Measurements from ENCODE around the gene ZNF862.

The ZNF862 gene

DNA sequence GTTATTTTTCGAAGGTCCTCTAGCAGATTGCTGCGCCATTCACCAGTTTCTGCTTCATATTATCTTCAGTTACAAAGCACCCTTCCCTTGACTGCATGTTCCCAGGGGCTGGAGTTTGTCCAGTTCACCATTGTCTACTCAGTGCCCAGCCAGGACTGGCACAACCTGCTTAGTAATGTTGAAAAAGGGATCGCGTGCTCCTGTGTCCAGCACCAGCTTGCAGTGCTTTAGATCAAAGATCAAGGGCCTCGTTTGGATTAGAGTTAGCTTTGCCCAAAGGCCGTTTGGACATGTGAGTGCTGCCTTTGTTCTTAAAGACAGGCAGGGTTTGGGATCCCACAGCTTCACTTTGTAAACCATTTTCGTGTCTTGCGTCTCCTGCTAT is 36.5 kb downstream of the ZNF862 start:
- no peak for DNase-seq (ENCODE audit: low spot score)
- ChIA-PET POLR2A (ENCODE audit: low non-redundant PET) (interaction anchor here (0.7 kb wide), 1 partner anchor 77 kb away, joined by 3 read pairs; no protein-coding TSS in a partner anchor), CTCF (interaction anchor here (0.9 kb wide), 1 partner anchor 68 kb away, joined by 3 read pairs; no protein-coding TSS in a partner anchor)
- no peak overlapping the region for H3K27ac ChIP-seq
- TF ChIP-seq, protein P1, sequence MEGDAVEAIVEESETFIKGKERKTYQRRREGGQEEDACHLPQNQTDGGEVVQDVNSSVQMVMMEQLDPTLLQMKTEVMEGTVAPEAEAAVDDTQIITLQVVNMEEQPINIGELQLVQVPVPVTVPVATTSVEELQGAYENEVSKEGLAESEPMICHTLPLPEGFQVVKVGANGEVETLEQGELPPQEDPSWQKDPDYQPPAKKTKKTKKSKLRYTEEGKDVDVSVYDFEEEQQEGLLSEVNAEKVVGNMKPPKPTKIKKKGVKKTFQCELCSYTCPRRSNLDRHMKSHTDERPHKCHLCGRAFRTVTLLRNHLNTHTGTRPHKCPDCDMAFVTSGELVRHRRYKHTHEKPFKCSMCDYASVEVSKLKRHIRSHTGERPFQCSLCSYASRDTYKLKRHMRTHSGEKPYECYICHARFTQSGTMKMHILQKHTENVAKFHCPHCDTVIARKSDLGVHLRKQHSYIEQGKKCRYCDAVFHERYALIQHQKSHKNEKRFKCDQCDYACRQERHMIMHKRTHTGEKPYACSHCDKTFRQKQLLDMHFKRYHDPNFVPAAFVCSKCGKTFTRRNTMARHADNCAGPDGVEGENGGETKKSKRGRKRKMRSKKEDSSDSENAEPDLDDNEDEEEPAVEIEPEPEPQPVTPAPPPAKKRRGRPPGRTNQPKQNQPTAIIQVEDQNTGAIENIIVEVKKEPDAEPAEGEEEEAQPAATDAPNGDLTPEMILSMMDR (conservative IDR thresholded peaks at IDR 0.05; ENCODE audit: low read depth): no peak

DNA sequence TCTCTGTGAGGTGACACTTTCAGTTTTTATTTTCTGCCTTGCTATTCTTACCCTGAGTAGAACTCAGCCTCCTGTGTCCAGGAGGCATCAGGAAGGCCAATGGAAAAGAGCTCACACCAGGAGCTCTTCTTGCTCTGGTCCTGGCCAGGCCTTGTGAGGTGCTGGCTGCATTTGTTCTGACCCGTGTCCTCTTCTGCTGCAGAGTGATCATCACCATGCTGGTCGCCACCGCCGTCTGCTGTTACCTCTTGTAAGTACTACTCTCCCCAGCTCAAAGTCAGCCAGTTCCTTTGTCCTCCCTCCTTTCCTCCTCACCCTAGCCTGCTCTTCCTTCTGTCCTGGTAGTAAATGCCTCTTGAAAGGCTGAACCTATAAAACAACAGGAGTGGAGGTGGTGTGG is 37.2 kb downstream of the ZNF862 start:
- ChIA-PET POLR2A (ENCODE audit: low non-redundant PET) (interaction anchor here (0.7 kb wide), 1 partner anchor 78 kb away, joined by 3 read pairs; no protein-coding TSS in a partner anchor), CTCF (interaction anchor here (0.9 kb wide), 1 partner anchor 68 kb away, joined by 3 read pairs; no protein-coding TSS in a partner anchor)
- DNase-seq (ENCODE audit: low spot score): no peak
- TF ChIP-seq, protein P1 (conservative IDR thresholded peaks at IDR 0.05; ENCODE audit: low read depth): no peak
- H3K27ac ChIP-seq: no peak overlapping the region

- CTCF ChIA-PET: no interaction called here
- no peak for DNase-seq (ENCODE audit: low spot score)
- TF ChIP-seq, protein P1 (conservative IDR thresholded peaks at IDR 0.05; ENCODE audit: low read depth): no peak
- POLR2A ChIA-PET (ENCODE audit: low non-redundant PET): no interaction called here
- no peak overlapping the region for H3K27ac ChIP-seq
Observed at GRCh38 chr7:149877890-149878522, 39.8 kb downstream of the ZNF862 start.

DNA sequence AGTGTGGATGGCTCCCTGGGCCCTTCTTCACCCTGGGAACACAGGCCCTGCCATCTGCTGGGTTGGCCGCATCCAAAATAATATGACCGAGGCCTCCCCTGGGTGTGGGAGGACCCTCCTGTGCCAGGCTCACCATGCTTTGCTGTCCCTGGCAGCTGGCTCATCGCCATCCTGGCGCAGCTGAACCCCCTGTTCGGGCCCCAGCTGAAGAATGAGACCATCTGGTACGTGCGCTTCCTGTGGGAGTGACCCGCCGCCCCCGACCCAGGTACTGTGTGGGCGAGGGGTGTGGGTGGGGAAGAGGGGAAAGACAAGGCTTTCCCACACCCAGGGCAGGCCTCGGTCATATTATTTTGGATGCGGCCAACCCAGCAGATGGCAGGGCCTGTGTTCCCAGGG is 40.3 kb downstream of the ZNF862 start:
- no peak for DNase-seq (ENCODE audit: low spot score)
- no peak overlapping the region for H3K27ac ChIP-seq
- TF ChIP-seq, protein P1 (conservative IDR thresholded peaks at IDR 0.05; ENCODE audit: low read depth): no peak
- POLR2A ChIA-PET (ENCODE audit: low non-redundant PET): no interaction called here
- CTCF ChIA-PET: no interaction called here

GRCh38 chr7:149879271-149879743 is 41.1 kb downstream of the ZNF862 start:
- no peak for DNase-seq (ENCODE audit: low spot score)
- POLR2A ChIA-PET (ENCODE audit: low non-redundant PET): no interaction called here
- TF ChIP-seq, protein P1 (conservative IDR thresholded peaks at IDR 0.05; ENCODE audit: low read depth): no peak
- CTCF ChIA-PET: no interaction called here
- no peak overlapping the region for H3K27ac ChIP-seq

GRCh38 chr7:149879766-149880637 is 41.8 kb downstream of the ZNF862 start:
- TF ChIP-seq, protein P1 (conservative IDR thresholded peaks at IDR 0.05; ENCODE audit: low read depth): no peak
- POLR2A ChIA-PET (ENCODE audit: low non-redundant PET): no interaction called here
- no peak overlapping the region for H3K27ac ChIP-seq
- no peak for DNase-seq (ENCODE audit: low spot score)
- CTCF ChIA-PET: no interaction called here

All from RWPE1 (cell line).